ENCODE data around the gene ARHGEF12.

The ARHGEF12 gene

DNA sequence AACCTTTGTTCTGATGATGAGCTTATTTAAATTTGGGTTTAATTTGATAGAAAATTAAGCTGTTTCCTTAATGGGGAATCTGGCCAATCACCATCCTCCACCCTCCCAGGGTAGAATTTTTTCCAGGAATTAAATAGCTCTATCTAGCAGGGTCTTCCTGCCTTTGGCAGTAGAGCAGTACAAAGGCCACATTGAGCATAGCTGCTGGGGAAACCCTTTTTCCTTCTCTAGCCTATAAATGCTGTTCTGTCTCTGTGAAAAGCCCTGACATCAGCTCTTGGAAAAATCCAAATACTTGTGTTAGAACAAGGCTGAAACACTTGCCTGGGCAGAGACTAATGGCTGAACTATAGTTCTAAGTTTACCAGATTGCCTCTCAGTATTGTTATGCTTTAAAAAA lies 55.1 kb downstream of the ARHGEF12 start:
- TF ChIP-seq, protein P1, sequence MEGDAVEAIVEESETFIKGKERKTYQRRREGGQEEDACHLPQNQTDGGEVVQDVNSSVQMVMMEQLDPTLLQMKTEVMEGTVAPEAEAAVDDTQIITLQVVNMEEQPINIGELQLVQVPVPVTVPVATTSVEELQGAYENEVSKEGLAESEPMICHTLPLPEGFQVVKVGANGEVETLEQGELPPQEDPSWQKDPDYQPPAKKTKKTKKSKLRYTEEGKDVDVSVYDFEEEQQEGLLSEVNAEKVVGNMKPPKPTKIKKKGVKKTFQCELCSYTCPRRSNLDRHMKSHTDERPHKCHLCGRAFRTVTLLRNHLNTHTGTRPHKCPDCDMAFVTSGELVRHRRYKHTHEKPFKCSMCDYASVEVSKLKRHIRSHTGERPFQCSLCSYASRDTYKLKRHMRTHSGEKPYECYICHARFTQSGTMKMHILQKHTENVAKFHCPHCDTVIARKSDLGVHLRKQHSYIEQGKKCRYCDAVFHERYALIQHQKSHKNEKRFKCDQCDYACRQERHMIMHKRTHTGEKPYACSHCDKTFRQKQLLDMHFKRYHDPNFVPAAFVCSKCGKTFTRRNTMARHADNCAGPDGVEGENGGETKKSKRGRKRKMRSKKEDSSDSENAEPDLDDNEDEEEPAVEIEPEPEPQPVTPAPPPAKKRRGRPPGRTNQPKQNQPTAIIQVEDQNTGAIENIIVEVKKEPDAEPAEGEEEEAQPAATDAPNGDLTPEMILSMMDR (IDR thresholded peaks at IDR 0.05; ENCODE audit: borderline replicate concordance, insufficient read depth, low read depth, low read length) = no peak
- no peak overlapping the region for H3K4me3 ChIP-seq (ENCODE audit: low read depth, low read length)

DNA sequence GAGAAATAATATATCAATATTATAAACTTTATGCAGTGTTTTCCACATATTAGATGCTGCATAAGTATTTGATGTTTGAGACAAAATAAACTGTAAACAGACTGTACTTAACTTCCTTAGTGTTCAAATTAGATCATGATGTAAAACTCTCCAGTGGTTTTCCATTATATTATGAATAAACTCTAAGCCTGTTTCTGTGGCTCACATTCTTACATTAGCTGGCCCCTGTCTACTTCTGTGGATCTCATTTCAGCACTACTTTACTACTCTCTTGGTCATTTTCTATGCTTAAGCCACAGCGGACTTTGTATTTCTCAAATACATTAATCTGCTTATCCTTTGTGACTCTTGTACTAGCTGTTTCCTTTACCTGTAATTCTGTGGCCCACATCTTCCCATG lies 55.6 kb downstream of the ARHGEF12 start:
- H3K4me3 ChIP-seq (ENCODE audit: low read depth, low read length) = no peak overlapping the region
- TF ChIP-seq, protein P1 (IDR thresholded peaks at IDR 0.05; ENCODE audit: borderline replicate concordance, insufficient read depth, low read depth, low read length) = no peak

DNA sequence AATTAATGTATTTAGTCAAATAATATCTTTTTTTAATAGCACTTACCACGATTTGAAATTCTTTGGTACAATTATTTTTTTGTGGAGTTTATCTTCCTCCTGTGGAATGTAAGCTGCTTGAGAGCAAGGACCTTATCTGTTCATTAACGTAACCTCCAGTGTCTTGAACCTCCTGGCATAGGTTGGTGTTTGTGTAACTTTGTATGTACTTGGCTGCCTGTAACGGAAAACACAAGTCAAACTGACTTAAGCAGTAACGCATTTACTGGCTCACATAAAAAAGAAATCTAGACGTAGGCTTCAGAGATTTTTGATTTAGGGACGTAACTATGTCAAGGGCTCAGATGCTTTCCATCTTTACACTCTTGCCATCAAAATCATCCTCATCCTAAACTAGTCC lies 56.1 kb downstream of the ARHGEF12 start:
- TF ChIP-seq, protein P1 (IDR thresholded peaks at IDR 0.05; ENCODE audit: borderline replicate concordance, insufficient read depth, low read depth, low read length) = no peak
- no peak overlapping the region for H3K4me3 ChIP-seq (ENCODE audit: low read depth, low read length)

DNA sequence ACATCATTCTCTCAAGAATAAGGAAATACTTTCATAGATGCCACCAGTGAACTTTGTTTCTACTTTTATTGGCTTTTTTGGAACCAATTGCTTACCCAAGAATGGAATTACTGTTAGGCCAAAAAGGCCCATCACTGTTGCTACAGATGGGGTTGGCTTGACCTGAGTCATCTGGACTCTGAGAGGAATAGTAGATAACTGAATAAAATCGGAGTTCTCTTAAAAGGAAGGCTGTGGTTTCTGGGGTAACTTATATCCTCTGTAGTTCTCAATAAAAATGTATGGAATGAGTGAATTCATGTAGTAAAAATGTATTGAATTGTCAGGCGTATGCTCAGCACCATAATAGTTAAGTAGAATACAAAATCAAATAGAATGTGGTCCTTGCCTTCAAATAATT lies 56.6 kb downstream of the ARHGEF12 start:
- TF ChIP-seq, protein P1 (IDR thresholded peaks at IDR 0.05; ENCODE audit: borderline replicate concordance, insufficient read depth, low read depth, low read length) = no peak
- H3K4me3 ChIP-seq (ENCODE audit: low read depth, low read length) = no peak overlapping the region

DNA sequence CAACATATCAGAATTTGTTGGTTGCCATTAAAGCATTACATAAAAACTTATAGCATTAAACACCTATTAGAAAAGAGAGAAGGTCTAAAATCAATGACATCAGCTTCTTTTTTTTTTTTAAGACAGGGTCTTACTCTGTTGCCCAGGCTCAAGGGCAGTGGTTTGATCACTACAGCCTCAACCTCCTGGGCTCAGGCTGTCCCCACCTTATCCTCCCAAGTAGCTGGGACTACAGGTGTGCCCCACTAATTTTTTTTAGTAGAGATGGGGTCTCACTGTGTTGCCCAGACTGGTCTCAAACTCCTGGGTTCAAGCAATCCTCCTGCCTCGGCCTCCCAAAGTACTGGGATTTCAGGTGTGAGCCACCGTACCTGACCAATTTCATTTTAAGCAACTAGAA lies 57.9 kb downstream of the ARHGEF12 start:
- no peak overlapping the region for H3K4me3 ChIP-seq (ENCODE audit: low read depth, low read length)
- TF ChIP-seq, protein P1 (IDR thresholded peaks at IDR 0.05; ENCODE audit: borderline replicate concordance, insufficient read depth, low read depth, low read length) = no peak

GRCh38 chr11:120395778-120396177 lies 59.6 kb downstream of the ARHGEF12 start:
- no peak overlapping the region for H3K4me3 ChIP-seq (ENCODE audit: low read depth, low read length)
- TF ChIP-seq, protein P1 (IDR thresholded peaks at IDR 0.05; ENCODE audit: borderline replicate concordance, insufficient read depth, low read depth, low read length) = no peak

DNA sequence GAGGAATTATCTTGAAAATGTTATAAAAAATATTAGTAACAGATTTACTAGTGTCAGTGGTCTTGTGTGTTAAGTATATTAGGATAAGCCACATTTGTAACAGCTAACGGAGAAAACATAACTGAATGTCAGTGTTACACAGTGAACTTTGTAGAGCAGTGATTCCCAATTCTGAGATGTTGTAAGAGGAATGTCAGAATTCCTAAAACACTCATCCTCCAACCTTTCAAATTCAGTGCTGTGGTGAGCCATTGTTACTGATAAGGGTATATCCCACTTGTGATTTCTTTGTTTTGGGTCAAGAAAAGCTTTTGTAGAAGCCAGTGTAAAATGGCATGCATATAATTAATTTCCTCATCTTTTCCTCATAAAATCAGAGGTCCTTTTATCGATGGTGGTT lies 61.9 kb downstream of the ARHGEF12 start:
- H3K4me3 ChIP-seq (ENCODE audit: low read depth, low read length) = no peak overlapping the region
- TF ChIP-seq, protein P1 (IDR thresholded peaks at IDR 0.05; ENCODE audit: borderline replicate concordance, insufficient read depth, low read depth, low read length) = no peak

Data from GM12875 (cell line).